GM10266 (cell line): ENCODE results near the gene MPDU1.
"Not testable (repeated sequence)": the region's sequence is repeated elsewhere in the genome, so short reads cannot be mapped to it uniquely, and the experiment has no call there.

Experiments
- DNase-seq: peaks from one replicate; pipeline ENCODE4 v3.0.0; 2012; ENCODE audit errors: extremely low spot score
- CTCF ChIP-seq: IDR thresholded peaks from 2 replicates; pipeline ENCODE4 v1.5.1; 2012; ENCODE audit warnings: mild to moderate bottlenecking, low read depth; ENCODE audit not compliant: control insufficient read depth, insufficient read depth; ENCODE audit errors: missing control alignments

Gene MPDU1

GRCh38 chr17:7613769-7614424 lies 30.2 kb downstream of the MPDU1 start:
- peak; percentile 16 for TF ChIP-seq CTCF
- no peak for DNase-seq

- peak; percentile 67 for TF ChIP-seq CTCF
- peak; percentile 100 for DNase-seq
Observed at GRCh38 chr17:7614425-7615264, 31.0 kb downstream of the MPDU1 start, which contains the start of gene FXR2. TSS of gene FXR2 (minus strand) at chr17:7614897. CDS start at chr17:7614532, 365 bp downstream.

GRCh38 chr17:7615265-7615747 lies 31.7 kb downstream of the MPDU1 start:
- no peak for TF ChIP-seq CTCF
- no peak for DNase-seq

- no peak for TF ChIP-seq CTCF
- DNase-seq, result no peak
Observed at GRCh38 chr17:7618608-7619007, 35.0 kb downstream of the MPDU1 start.

- DNase-seq, result no peak
- no peak for TF ChIP-seq CTCF
Observed at GRCh38 chr17:7620835-7621234, 37.2 kb downstream of the MPDU1 start.

- no peak for DNase-seq
- TF ChIP-seq CTCF, result no peak
Observed at GRCh38 chr17:7623661-7624060, 40.0 kb downstream of the MPDU1 start.

GRCh38 chr17:7625749-7626148 lies 42.1 kb downstream of the MPDU1 start:
- not testable (repeated sequence) for DNase-seq

- DNase-seq, result no peak
- TF ChIP-seq CTCF, result no peak
Observed at GRCh38 chr17:7626307-7626706, 42.7 kb downstream of the MPDU1 start.
